Dendritic cell treated with granulocyte-macrophage colony-stimulating factor and Interleukin-4, amounts not matched to agents 40 ng/mL and 50 ng/mL, for 4 days (primary cell): ENCODE measurements around the gene ZC3H12C.
"Not testable (repeated sequence)": the region's sequence is repeated elsewhere in the genome, so short reads cannot be mapped to it uniquely, and the experiment has no call there.

Experiments
- H3K27ac Mint-ChIP-seq: one replicate; pipeline ENCODE4 v1.8.0; 2022; ENCODE audit warnings: mild to moderate bottlenecking, mixed read lengths
- H3K27me3 Mint-ChIP-seq: one replicate; pipeline ENCODE4 v1.8.0; 2022; ENCODE audit warnings: mild to moderate bottlenecking, mixed read lengths
- H3K36me3 Mint-ChIP-seq: one replicate; pipeline ENCODE4 v1.8.0; 2022; ENCODE audit warnings: low read depth, mixed read lengths
- H3K4me1 Mint-ChIP-seq: one replicate; pipeline ENCODE4 v1.8.0; 2022; ENCODE audit warnings: low read depth, mixed read lengths
- H3K4me3 Mint-ChIP-seq: one replicate; pipeline ENCODE4 v1.8.0; 2022; ENCODE audit warnings: mild to moderate bottlenecking, moderate library complexity, mixed read lengths
- H3K9me3 Mint-ChIP-seq: one replicate; pipeline ENCODE4 v1.8.0; 2022; ENCODE audit warnings: mixed read lengths
- intact Hi-C: fragments of 100-400 bp; cut with micrococcal nuclease; formaldehyde crosslinking; loops from one replicate; pipeline ENCODE4 v1.15.0; 2022

Gene ZC3H12C

DNA sequence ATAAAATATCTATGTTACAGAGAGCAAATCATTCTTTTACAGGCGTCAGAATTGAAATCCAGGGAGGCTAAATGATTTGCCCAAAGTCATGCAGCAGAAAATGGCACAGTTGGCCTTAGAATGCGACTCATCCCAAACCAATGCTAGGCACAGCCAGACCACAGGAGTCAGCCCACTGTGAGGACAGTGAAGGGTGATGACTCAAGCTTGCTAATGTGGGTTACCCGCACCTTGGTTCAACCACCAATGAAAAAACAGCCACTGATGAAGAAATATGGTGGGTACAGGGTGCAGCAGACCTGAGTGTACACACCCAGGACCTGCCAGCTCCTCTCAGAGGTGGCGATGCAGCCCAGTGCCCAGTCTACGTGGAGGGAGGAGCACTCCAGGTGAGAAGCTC lies 89.7 kb downstream of the ZC3H12C start:
- no peaks in the 10 kb centered on the region for H3K36me3 Mint-ChIP-seq
- intact Hi-C loops, result no loop called here
- H3K4me1 Mint-ChIP-seq, result peaks cover 6% of the 10 kb centered on the region
- H3K4me3 Mint-ChIP-seq, result no peak overlapping the region
- no peak overlapping the region for H3K27ac Mint-ChIP-seq
- H3K9me3 Mint-ChIP-seq, result no peaks in the 10 kb centered on the region
- no peaks in the 10 kb centered on the region for H3K27me3 Mint-ChIP-seq

DNA sequence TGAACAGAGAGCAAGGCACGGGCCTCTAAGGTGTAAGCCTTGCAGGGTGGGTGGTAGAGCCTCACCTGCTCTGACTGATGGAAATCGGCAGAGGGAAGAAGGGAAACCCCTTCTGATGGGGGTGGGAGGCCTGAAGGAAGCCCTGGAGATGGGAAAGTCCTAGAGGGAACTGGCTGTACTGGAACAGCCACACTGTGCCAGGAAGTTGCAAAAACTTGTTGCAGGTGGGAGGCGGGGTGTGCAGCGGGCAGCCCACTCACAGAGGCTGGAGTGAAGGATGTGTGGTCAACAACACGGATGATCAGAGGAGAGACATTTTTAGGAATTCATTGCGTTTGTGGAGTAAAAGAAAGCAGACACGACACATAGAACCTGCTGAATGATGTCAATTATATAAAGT lies 91.3 kb downstream of the ZC3H12C start:
- no peaks in the 10 kb centered on the region for H3K9me3 Mint-ChIP-seq
- peaks cover 6% of the 10 kb centered on the region for H3K4me1 Mint-ChIP-seq
- no peak overlapping the region for H3K4me3 Mint-ChIP-seq
- intact Hi-C loops, result no loop called here
- no peaks in the 10 kb centered on the region for H3K36me3 Mint-ChIP-seq
- no peaks in the 10 kb centered on the region for H3K27me3 Mint-ChIP-seq
- no peak overlapping the region for H3K27ac Mint-ChIP-seq

DNA sequence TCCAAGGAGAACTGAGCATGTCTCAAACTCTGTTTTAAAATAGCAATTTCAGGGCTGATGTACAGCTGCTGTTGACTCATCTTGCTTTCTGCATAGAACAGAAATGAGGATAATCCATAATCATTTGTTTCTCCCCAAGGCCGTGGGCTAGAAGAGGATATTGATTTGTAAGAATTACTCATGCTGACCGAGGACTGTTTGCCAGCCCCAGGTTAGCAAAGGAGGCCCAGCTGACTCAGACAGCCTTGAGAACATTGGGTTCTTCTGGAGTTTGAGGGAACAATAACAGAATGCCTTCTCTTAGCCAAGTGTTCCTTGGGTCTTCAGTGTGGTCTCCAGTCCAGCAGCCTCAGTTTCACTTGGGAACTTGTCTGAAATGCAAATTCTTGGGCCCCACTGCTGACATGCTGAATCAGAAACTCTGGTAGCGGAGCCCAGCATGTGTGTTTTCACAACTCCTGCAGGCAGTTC lies 92.0 kb downstream of the ZC3H12C start:
- H3K9me3 Mint-ChIP-seq, result no peaks in the 10 kb centered on the region
- H3K4me1 Mint-ChIP-seq, result peaks cover 6% of the 10 kb centered on the region
- H3K27me3 Mint-ChIP-seq, result no peaks in the 10 kb centered on the region
- H3K36me3 Mint-ChIP-seq, result no peaks in the 10 kb centered on the region
- no peak overlapping the region for H3K27ac Mint-ChIP-seq
- no peak overlapping the region for H3K4me3 Mint-ChIP-seq
- intact Hi-C loops, result no loop called here

DNA sequence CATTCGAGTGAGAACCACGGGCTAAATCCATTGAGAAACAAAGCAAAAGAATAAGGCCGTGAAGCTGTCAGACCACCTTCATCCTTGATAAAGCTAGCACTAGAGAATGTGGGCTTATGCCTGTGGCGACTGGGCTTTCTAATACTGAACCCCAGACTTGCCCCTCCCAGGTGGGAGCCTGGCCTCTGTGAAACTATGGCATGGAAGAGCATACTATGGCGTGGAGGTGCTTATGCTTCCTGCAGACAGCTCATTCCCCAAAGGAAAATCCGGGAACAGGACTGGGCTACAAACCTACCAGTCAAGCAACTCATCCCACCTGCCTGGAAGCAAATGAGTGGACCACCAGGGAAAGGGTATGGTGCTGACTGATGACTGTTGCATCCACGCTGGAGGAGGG lies 92.4 kb downstream of the ZC3H12C start:
- no peaks in the 10 kb centered on the region for H3K9me3 Mint-ChIP-seq
- H3K36me3 Mint-ChIP-seq, result no peaks in the 10 kb centered on the region
- no peaks in the 10 kb centered on the region for H3K27me3 Mint-ChIP-seq
- H3K27ac Mint-ChIP-seq, result no peak overlapping the region
- H3K4me1 Mint-ChIP-seq, result peaks cover 6% of the 10 kb centered on the region
- intact Hi-C loops, result no loop called here
- no peak overlapping the region for H3K4me3 Mint-ChIP-seq

DNA sequence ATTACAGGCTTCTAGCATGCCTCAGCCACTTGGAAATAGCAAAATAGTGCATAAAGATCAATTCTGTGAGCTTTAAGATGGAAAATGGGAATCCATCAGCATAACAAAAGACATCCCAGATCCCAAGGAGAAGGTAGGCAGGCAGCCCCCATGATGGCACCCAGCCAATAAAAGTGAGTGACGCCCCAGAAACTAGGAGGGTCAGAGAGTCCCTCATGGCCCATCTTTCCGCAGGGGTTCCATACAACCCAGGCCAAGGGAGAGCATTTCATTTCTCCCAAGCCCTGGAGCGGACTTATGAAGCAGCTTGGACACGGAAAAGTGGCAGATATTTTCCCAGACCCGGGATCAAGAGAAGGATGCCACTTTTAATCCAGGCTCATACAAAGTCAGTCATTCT lies 93.3 kb downstream of the ZC3H12C start:
- no peaks in the 10 kb centered on the region for H3K27me3 Mint-ChIP-seq
- no peak overlapping the region for H3K4me3 Mint-ChIP-seq
- H3K27ac Mint-ChIP-seq, result no peak overlapping the region
- intact Hi-C loops, result no loop called here
- H3K4me1 Mint-ChIP-seq, result peaks cover 6% of the 10 kb centered on the region
- no peaks in the 10 kb centered on the region for H3K9me3 Mint-ChIP-seq
- no peaks in the 10 kb centered on the region for H3K36me3 Mint-ChIP-seq

DNA sequence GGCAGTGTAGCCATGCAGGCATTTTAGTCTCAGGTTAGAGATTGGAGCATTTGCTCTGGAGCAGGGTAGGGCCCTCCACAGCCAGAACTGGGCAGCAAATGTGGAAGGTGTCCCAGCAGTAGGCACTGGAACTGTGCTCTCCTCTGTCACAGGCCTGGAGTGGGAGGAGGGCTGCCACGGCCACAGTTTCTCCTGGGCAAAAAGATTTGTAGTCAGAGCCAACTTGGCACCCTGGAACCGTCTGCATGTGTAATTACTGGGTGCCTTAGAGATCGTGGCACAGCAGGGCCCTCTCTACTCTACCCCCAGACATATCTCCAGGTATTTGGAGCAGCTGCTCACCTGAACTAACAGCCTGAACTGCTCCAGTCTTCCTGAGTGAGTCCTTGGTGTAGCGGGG lies 93.7 kb downstream of the ZC3H12C start:
- no peaks in the 10 kb centered on the region for H3K27me3 Mint-ChIP-seq
- intact Hi-C loops, result no loop called here
- H3K36me3 Mint-ChIP-seq, result no peaks in the 10 kb centered on the region
- H3K27ac Mint-ChIP-seq, result no peak overlapping the region
- peaks cover 6% of the 10 kb centered on the region for H3K4me1 Mint-ChIP-seq
- H3K9me3 Mint-ChIP-seq, result no peaks in the 10 kb centered on the region
- no peak overlapping the region for H3K4me3 Mint-ChIP-seq

DNA sequence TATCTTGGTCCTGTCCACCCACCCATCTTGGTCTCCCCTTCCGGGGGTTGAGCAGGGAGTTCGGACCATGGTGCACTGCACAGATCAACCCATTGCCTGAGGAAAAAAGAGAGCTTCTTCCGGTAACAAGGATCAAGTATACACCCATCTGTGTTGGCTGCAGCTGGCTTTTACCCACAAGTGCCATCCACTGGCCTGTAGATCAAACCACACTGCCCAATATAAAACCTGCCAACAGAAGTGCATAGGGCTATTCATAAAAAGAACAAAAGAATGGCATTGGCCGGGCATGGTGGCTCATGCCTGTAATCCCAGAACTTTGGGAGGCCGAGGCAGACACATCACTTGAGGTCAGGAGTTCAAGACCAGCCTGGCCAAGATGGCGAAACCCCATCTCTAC lies 94.5 kb downstream of the ZC3H12C start:
- intact Hi-C loops, result no loop called here
- H3K27me3 Mint-ChIP-seq, result no peaks in the 10 kb centered on the region

DNA sequence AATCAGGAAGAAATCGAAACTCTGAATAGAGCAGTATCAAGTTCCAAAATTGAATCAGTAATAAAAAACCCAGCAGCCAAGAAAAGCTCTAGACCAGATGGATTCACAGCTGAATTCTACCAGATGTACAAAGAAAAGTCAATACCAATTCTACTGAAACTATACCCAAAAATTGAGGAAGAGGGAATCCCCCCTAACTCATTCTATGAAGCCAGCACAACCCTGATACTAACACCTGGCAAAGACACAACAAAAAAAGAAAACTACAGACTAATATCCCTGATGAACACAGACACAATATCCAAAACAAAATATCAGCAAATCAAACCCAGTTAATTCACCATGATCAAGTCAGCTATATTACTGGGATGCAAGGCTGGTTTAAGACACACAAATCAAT lies 97.7 kb downstream of the ZC3H12C start:
- Mint-ChIP-seq H3K27me3 (no peaks in the 10 kb centered on the region), H3K27ac (no peak overlapping the region), H3K4me3 (no peak overlapping the region), H3K9me3 (no peaks in the 10 kb centered on the region), H3K36me3 (no peaks in the 10 kb centered on the region), H3K4me1 (peaks cover 7% of the 10 kb centered on the region)
- intact Hi-C loops, result no loop called here

More for the DNA sequence above, 94.5 kb downstream of the ZC3H12C start:
- no peak overlapping the region for H3K4me3 Mint-ChIP-seq
- H3K4me1 Mint-ChIP-seq, result peaks cover 6% of the 10 kb centered on the region
- H3K36me3 Mint-ChIP-seq, result no peaks in the 10 kb centered on the region
- H3K27ac Mint-ChIP-seq, result no peak overlapping the region
- H3K9me3 Mint-ChIP-seq, result no peaks in the 10 kb centered on the region

DNA sequence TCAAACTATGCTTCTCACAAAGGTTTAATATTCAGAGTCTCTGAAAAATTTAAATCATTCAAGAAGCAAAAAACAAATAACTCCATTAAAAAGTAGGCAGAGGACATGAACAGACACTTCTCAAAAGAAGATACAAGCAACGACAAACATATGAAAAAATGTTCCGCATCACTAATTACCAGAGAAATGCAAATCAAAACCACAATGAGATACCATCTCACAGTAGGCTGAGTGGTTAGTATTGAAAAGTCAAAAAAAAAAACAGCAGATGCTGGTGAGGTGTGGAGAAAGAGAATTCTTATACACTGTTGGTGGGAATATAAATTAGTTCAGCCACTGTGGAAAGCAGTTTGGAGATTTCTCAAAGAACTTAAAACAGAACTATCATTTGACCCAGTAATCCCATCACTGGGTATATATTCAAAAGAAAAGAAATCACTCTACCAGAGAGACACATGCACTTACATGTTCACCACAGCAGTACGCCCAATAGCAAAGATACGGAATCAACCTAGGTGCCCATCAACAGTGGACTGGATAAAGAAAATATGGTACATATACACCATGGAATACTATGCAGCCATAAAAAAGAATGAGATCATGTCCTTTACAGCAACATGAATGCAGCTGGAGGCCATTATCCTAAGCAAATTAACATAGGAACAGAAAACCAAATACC lies 99.6 kb downstream of the ZC3H12C start:
- H3K9me3 Mint-ChIP-seq, H3K27ac Mint-ChIP-seq, H3K4me3 Mint-ChIP-seq, H3K4me1 Mint-ChIP-seq, H3K27me3 Mint-ChIP-seq, intact Hi-C loops, H3K36me3 Mint-ChIP-seq: not testable (repeated sequence)

DNA sequence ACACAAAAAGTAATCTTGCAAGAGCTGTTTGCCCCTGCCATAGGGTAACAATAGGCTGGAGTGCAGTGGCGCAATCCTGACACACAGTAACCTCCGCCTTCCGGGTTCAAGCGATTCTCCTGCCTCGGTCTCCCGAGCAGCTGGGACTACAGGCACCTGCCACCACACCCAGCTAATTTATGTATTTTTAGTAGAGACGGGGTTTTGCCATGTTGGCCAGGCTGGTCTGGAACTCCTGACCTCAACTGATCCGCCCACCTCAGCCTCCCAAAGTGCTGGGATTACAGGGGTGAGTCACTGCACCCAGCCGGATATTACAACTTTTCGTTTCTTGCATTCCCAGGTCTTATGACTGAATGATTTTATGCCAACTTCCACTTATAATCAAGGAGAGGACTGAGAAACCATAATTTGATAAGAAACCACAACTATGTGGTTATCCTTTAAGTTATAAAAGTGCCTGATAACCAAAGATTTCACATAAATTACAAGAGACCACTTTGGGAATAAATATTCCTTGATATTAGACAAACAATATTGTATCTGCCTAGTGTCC lies 101.1 kb downstream of the ZC3H12C start:
- H3K4me3 Mint-ChIP-seq, H3K27me3 Mint-ChIP-seq, intact Hi-C loops, H3K4me1 Mint-ChIP-seq, H3K27ac Mint-ChIP-seq, H3K9me3 Mint-ChIP-seq, H3K36me3 Mint-ChIP-seq: not testable (repeated sequence)

DNA sequence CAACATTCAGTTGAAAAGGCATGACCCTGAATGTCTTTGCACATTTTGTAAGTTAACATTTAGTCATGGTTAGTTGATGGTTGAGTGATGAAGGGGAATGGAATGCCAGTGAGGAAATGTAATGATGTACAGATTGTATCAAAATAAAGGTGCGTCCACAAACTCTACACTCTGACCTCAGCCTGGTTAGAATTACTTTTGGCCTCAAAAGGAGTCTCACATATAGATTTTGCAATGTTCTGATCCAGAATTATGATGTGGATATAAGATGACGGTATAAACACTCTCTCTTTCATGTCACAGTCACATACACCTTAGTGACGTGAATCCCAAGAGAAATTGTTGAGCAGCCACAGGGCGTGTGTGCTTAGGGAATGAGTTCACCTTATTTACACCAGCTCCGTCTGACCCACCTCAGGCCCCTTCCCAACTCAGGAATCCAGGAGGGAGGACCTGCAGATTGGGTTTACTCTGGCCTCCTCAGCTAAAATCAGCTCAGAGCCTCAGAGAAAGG lies 103.1 kb downstream of the ZC3H12C start:
- H3K27me3 Mint-ChIP-seq, result no peaks in the 10 kb centered on the region
- no peak overlapping the region for H3K4me3 Mint-ChIP-seq
- no peak overlapping the region for H3K27ac Mint-ChIP-seq
- no peaks in the 10 kb centered on the region for H3K36me3 Mint-ChIP-seq
- H3K9me3 Mint-ChIP-seq, result no peaks in the 10 kb centered on the region
- H3K4me1 Mint-ChIP-seq, result peaks cover 7% of the 10 kb centered on the region
- intact Hi-C loops, result no loop called here

DNA sequence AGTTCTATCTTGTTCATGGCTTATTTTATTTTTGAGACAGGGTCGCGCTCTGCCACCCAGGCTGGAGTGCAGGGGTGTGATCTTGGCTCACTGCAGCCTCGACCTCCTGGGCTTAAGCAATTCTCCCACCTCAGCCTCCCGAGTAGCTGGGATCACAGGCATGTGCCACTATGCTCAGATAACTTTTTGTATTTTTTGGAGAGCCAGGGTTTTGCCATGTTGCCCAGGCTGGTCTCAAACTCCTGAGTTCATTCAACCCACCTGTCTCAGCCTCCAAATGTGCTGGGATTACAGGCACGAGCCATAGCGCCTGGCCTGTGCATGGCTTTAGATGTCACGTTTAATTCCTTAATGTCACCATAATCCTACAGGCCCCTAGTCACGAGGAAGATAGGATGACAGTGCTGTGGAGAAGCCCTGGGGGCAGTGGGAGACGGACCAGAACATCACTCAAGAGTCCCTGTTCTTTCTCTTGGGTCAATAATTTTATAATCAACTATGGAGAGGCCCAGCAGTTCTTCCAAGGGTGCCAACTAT lies 103.8 kb downstream of the ZC3H12C start:
- no peaks in the 10 kb centered on the region for H3K36me3 Mint-ChIP-seq
- H3K27ac Mint-ChIP-seq, result no peak overlapping the region
- no peaks in the 10 kb centered on the region for H3K9me3 Mint-ChIP-seq
- peaks cover 7% of the 10 kb centered on the region for H3K4me1 Mint-ChIP-seq
- H3K27me3 Mint-ChIP-seq, result no peaks in the 10 kb centered on the region
- H3K4me3 Mint-ChIP-seq, result no peak overlapping the region
- intact Hi-C loops, result no loop called here

DNA sequence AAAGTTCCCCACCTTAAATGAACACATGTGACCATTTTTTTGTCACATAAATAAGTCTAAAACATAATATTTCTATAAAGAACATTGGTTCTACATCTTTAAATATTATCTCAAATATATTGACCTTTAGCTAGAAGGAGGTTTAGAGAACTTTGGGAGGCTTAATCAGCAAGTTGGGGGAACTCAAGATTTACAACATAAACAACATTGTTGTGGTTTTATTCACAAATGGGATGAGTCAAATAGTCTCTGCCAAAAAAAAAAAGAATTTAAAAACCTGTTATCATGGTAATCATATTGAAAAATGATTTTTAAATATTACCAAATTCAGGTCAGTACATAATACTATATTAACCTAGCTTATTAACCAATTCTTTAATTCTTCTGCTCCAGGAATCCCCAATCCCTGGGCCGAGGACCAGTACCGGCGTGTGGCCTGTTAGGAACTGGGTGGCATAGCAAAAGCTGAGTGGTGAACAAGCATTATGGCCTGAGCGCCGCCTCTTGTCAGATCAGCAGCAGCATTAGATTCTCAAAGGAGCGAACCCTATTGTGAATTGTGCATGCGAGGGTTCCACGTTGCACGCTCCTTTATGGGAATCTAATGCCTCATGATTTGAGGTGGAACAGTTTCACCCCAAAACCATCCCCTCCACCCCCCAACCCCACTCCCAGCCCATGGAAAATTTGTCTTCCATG lies 105.0 kb downstream of the ZC3H12C start:
- H3K9me3 Mint-ChIP-seq, result no peaks in the 10 kb centered on the region
- H3K4me1 Mint-ChIP-seq, result peaks cover 7% of the 10 kb centered on the region
- no peaks in the 10 kb centered on the region for H3K36me3 Mint-ChIP-seq
- H3K4me3 Mint-ChIP-seq, result no peak overlapping the region
- peaks cover 1% of the 10 kb centered on the region for H3K27me3 Mint-ChIP-seq
- H3K27ac Mint-ChIP-seq, result no peak overlapping the region
- intact Hi-C loops, result no loop called here

DNA sequence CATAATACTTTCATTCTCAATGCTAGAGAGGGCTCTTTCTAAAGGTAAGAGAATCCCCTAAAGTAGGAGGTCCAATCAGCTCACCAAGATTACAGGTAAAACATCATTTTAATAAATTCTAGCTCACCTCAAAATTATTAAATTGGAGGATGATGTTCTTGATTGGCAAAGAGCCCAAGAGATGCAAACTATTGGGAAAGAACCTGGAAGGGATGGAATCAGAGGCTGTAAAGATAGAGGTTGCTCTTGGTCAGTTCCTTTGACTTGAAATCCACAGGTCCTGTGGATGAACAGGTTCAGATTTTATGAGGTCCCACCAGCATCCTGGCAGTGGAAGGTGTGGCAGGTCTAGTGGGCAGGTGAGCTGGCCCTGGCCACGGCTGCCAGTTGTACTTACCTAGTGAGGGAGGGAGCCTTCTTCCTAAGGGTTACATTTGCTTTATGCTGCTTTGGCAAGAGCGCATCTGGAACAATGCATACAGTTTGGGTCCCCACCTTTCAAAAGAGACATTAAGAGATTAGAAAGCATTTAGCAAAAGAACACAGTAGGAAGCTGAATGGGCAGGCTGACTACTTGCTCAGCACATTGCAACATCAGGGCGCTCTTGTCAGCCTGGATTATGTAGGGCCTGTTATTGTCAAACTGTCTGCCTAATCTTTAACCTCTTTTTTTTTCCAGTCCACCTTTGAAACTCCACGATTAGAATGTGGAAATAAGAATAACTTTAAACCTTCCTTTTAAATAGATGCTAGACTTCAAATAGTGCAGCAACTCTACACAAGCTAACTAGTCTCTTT lies 106.2 kb downstream of the ZC3H12C start:
- Mint-ChIP-seq H3K36me3 (no peaks in the 10 kb centered on the region), H3K9me3 (no peaks in the 10 kb centered on the region), H3K27ac (no peak overlapping the region), H3K27me3 (peaks cover 1% of the 10 kb centered on the region), H3K4me3 (no peak overlapping the region), H3K4me1 (no peaks in the 10 kb centered on the region)
- intact Hi-C loops, result no loop called here
